Gastrocnemius medialis (tissue), 4 donors: ENCODE data around the gene PALLD. TPM values are rescaled to one million over a fixed set of nuclear protein-coding genes. Genes with fewer than 3 reads are reported as not detected.
A peak's percentile ranks its signal among the peaks of the same experiment; 100 is the strongest.

ENCODE experiments used
- ATAC-seq, 2 donors: fragments of 150-250 bp; one replicate each; pipeline ENCODE4 v1.9.1; 2016
- DNase-seq, 2 donors: peaks; one replicate each; pipeline ENCODE4 v3.0.0-alpha.2; 2019
- H3K27ac ChIP-seq, 4 donors: fragments of 200-600 bp; sonication (generic); 1 replicate in 1 of 4; 2 replicates in 3 of 4; pipeline ENCODE4 v1.5.1; 2016 to 2018; ENCODE audit warnings: mild to moderate bottlenecking in 2 of 4, moderate library complexity in 1 of 4
- H3K27me3 ChIP-seq, 3 donors: fragments of 200-600 bp; sonication (generic) in 2 of 3; 1 replicate in 1 of 3; 2 replicates in 2 of 3; pipeline versions ENCODE4 v1.5.1 to v1.6.0; 2016 to 2019; ENCODE audit warnings: mild to moderate bottlenecking in 1 of 3, moderate library complexity in 1 of 3
- H3K36me3 ChIP-seq, 2 donors: fragments of 200-600 bp; sonication (generic) in 1 of 2; one replicate each; pipeline ENCODE4 v1.5.1; 2017 to 2018
- H3K4me1 ChIP-seq, 2 donors: fragments of 200-600 bp; sonication (generic) in 1 of 2; one replicate each; pipeline ENCODE4 v1.5.1; 2016 to 2017; ENCODE audit warnings: mild to moderate bottlenecking in 2 of 2
- H3K4me3 ChIP-seq, 4 donors: fragments of 200-600 bp; sonication (generic) in 3 of 4; 1 replicate in 1 of 4; 2 replicates in 3 of 4; pipeline ENCODE4 v1.5.1; 2016 to 2019; ENCODE audit warnings: mild to moderate bottlenecking in 2 of 4
- H3K9me3 ChIP-seq, 3 donors: fragments of 200-600 bp; sonication (generic) in 2 of 3; 1 replicate in 1 of 3; 2 replicates in 2 of 3; pipeline ENCODE4 v1.5.1; 2016 to 2019
- CTCF ChIP-seq, 5 experiments: fragments of 450-650 bp in 3 of 5; fragments of 200-600 bp in 2 of 5; sonication (generic) in 2 of 5; IDR thresholded peaks in 4 of 5; conservative IDR thresholded peaks in 1 of 5; 1 replicate in 4 of 5; 2 replicates in 1 of 5; pipeline ENCODE4 v1.5.1; 2016 to 2019; ENCODE audit warnings: antibody characterized with exemption in 5 of 5, mild to moderate bottlenecking in 3 of 5, moderate library complexity in 3 of 5
- POLR2A ChIP-seq, 2 donors: fragments of 450-650 bp; IDR thresholded peaks; one replicate each; pipeline ENCODE4 v1.6.1; 2017; ENCODE audit warnings: antibody characterized with exemption in 2 of 2, mild to moderate bottlenecking in 2 of 2, moderate library complexity in 2 of 2
- in situ Hi-C, 4 donors: fragments of 200-750 bp; cut with MboI; loops; one replicate each; pipeline versions ENCODE4 v1.15.0 to v1.8.0; 2017; ENCODE audit warnings: low sequenced_read_pairs in 4 of 4
- intact Hi-C: fragments of 100-400 bp; cut with DNase I; formaldehyde crosslinking; loops from one replicate; pipeline ENCODE4 v1.15.1; 2023; ENCODE audit warnings: low total_unique reads
- total RNA-seq, 4 donors: library from RNA; depleted of rRNA; stranded (reverse); fragments of >200 nt; gene quantifications; one replicate each; pipeline versions ENCODE4 v1.1.0 to v1.2.3, GENCODE V29; 2016

PALLD gene
- total RNA-seq, 4 donors from 2014 or later = 165 to 439 (median 319) TPM

- in situ Hi-C loops = no loop called here
- DNase-seq = no peak
- H3K36me3 ChIP-seq = no peaks in the 10 kb centered on the region
- TF ChIP-seq POLR2A (IDR thresholded peaks at IDR 0.05) = no peak
- no peak for TF ChIP-seq CTCF (IDR thresholded peaks at IDR 0.05 in 4 of 5, conservative IDR thresholded peaks at IDR 0.05 in 1 of 5)
- no peaks in the 10 kb centered on the region for H3K27me3 ChIP-seq
- peaks cover 54 to 62% of the 10 kb centered on the region in 2 donors for H3K4me1 ChIP-seq
- intact Hi-C loops = no loop called here
- ATAC-seq = no peak
- peak overlapping the region in 2 of 4 donors; percentile 18 to 40 for H3K27ac ChIP-seq
- H3K9me3 ChIP-seq = no peaks in the 10 kb centered on the region
- H3K4me3 ChIP-seq = no peak overlapping the region
Observed at GRCh38 chr4:168852387-168852786, 355.5 kb downstream of the PALLD start.

- Histone ChIP-seq H3K9me3 (no peaks in the 10 kb centered on the region), H3K27ac (peak overlapping the region; percentile 58 to 81 (median 65)), H3K27me3 (no peaks in the 10 kb centered on the region), H3K36me3 (no peaks in the 10 kb centered on the region), H3K4me1 (peaks cover 59 to 63% of the 10 kb centered on the region in 2 donors), H3K4me3 (no peak overlapping the region)
- intact Hi-C loops = no loop called here
- in situ Hi-C loops = no loop called here
- ATAC-seq (no peak), DNase-seq (no peak)
- TF ChIP-seq POLR2A (IDR thresholded peaks at IDR 0.05) = no peak
- no peak for TF ChIP-seq CTCF (IDR thresholded peaks at IDR 0.05 in 4 of 5, conservative IDR thresholded peaks at IDR 0.05 in 1 of 5)
Observed at GRCh38 chr4:168852933-168853713, 356.3 kb downstream of the PALLD start.

GRCh38 chr4:168853770-168854169 is 356.9 kb downstream of the PALLD start:
- intact Hi-C loops (no loop called here), in situ Hi-C loops (no loop called here)
- H3K36me3 ChIP-seq = no peaks in the 10 kb centered on the region
- ATAC-seq (no peak), DNase-seq (no peak)
- no peaks in the 10 kb centered on the region for H3K9me3 ChIP-seq
- TF ChIP-seq CTCF (IDR thresholded peaks at IDR 0.05 in 4 of 5, conservative IDR thresholded peaks at IDR 0.05 in 1 of 5) (no peak), POLR2A (IDR thresholded peaks at IDR 0.05) (no peak)
- H3K27me3 ChIP-seq = no peaks in the 10 kb centered on the region
- H3K4me3 ChIP-seq = no peak overlapping the region
- H3K4me1 ChIP-seq = peaks cover 58 to 64% of the 10 kb centered on the region in 2 donors
- peak overlapping the region; percentile 58 to 81 (median 65) for H3K27ac ChIP-seq

- H3K27ac ChIP-seq = peak overlapping the region; percentile 58 to 81 (median 65)
- peak overlapping the region in 2 of 4 donors; percentile 18 to 24 for H3K4me3 ChIP-seq
- peaks cover 52 to 61% of the 10 kb centered on the region in 2 donors for H3K4me1 ChIP-seq
- no peak for TF ChIP-seq CTCF (IDR thresholded peaks at IDR 0.05 in 4 of 5, conservative IDR thresholded peaks at IDR 0.05 in 1 of 5)
- no peak for TF ChIP-seq POLR2A (IDR thresholded peaks at IDR 0.05)
- no peaks in the 10 kb centered on the region for H3K9me3 ChIP-seq
- intact Hi-C loops (no loop called here), in situ Hi-C loops (no loop called here)
- H3K36me3 ChIP-seq = no peaks in the 10 kb centered on the region
- DNase-seq = peak in 1 of 2 donors; percentile 47
- no peaks in the 10 kb centered on the region for H3K27me3 ChIP-seq
- peak; percentile 81 to 86 for ATAC-seq
Observed at GRCh38 chr4:168854350-168854921, 357.6 kb downstream of the PALLD start.
